Spleen (tissue), 7 donors: ENCODE data around the gene OIP5.

Experiments used
- POLR2A ChIP-seq, 3 donors: fragments of 450-650 bp; IDR thresholded peaks; one replicate each; pipeline ENCODE4 v1.5.1; 2017; ENCODE audit warnings: antibody characterized with exemption in 3 of 3, mild to moderate bottlenecking in 1 of 3
- TF ChIP-seq, protein P1 (sequence below), 11 experiments: fragments of 200-600 bp in 7 of 11; fragments of 450-650 bp in 4 of 11; sonication (generic) in 4 of 11; IDR thresholded peaks in 8 of 11; conservative IDR thresholded peaks in 3 of 11; 1 replicate in 7 of 11; 2 replicates in 4 of 11; pipeline versions ENCODE4 v1.4.0 to v1.8.0; 2016 to 2021; ENCODE audit warnings: antibody characterized with exemption in 11 of 11, inconsistent platforms in 4 of 11, mild to moderate bottlenecking in 1 of 11
- donor health status: DM: no; HTN: no; CAD: no; lungs with moderate emphysema.
- donor health status: DM: no; HTN: no; CAD: no.
- donor health status: DM: no; HTN: no; CAD: no.

DNA sequence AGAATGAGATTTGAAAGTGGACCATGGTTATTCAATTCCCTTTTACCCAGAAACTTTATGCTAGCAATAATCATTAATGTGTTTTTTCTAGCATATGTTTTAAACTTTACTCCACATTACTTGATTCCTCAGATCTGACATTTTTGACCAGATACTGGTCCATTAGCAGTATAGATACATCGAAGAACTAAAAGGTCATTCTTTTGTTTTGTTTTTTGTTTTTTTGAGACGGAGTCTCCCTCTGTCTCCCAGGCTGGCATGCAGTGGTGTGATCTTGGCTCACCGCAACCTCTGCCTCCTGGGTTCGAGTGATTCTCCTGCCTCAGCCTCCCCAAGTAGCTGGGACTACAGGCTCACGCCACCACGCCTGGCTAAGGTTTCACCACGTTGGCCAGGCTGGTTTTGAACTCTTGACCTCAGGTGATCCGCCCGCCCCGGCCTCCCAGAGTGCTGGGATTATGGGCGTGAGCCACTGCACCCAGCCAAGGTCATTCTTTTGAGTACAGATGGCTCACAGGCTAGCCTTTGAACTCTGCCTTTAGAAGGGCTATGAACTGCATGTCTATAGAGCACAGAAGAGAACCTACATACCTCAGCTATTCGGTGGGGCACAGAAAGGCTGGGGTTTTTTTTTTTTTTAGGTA lies 72.7 kb downstream of the OIP5 start:
- TF ChIP-seq, protein P1, sequence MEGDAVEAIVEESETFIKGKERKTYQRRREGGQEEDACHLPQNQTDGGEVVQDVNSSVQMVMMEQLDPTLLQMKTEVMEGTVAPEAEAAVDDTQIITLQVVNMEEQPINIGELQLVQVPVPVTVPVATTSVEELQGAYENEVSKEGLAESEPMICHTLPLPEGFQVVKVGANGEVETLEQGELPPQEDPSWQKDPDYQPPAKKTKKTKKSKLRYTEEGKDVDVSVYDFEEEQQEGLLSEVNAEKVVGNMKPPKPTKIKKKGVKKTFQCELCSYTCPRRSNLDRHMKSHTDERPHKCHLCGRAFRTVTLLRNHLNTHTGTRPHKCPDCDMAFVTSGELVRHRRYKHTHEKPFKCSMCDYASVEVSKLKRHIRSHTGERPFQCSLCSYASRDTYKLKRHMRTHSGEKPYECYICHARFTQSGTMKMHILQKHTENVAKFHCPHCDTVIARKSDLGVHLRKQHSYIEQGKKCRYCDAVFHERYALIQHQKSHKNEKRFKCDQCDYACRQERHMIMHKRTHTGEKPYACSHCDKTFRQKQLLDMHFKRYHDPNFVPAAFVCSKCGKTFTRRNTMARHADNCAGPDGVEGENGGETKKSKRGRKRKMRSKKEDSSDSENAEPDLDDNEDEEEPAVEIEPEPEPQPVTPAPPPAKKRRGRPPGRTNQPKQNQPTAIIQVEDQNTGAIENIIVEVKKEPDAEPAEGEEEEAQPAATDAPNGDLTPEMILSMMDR (IDR thresholded peaks at IDR 0.05 in 8 of 11, conservative IDR thresholded peaks at IDR 0.05 in 3 of 11): no peak
- TF ChIP-seq POLR2A (IDR thresholded peaks at IDR 0.05): no peak
